ENCODE measurements around the gene FAM221B. TPM values are rescaled to one million over a fixed set of nuclear protein-coding genes. Genes with fewer than 3 reads are reported as not detected.

FAM221B gene
- total RNA-seq, 1 donor from 2014 or later, result 1.1 TPM

- Mint-ChIP-seq H3K4me1 (ENCODE audit: unreplicated experiment) (no peaks in the 10 kb centered on the region), H3K9me3 (no peaks in the 10 kb centered on the region), H3K4me3 (no peak overlapping the region), H3K36me3 (no peaks in the 10 kb centered on the region), H3K27me3 (no peaks in the 10 kb centered on the region), H3K27ac (no peak overlapping the region)
- no peak for DNase-seq (ENCODE audit: extremely low spot score, unreplicated experiment)
- TF ChIP-seq, protein P1, sequence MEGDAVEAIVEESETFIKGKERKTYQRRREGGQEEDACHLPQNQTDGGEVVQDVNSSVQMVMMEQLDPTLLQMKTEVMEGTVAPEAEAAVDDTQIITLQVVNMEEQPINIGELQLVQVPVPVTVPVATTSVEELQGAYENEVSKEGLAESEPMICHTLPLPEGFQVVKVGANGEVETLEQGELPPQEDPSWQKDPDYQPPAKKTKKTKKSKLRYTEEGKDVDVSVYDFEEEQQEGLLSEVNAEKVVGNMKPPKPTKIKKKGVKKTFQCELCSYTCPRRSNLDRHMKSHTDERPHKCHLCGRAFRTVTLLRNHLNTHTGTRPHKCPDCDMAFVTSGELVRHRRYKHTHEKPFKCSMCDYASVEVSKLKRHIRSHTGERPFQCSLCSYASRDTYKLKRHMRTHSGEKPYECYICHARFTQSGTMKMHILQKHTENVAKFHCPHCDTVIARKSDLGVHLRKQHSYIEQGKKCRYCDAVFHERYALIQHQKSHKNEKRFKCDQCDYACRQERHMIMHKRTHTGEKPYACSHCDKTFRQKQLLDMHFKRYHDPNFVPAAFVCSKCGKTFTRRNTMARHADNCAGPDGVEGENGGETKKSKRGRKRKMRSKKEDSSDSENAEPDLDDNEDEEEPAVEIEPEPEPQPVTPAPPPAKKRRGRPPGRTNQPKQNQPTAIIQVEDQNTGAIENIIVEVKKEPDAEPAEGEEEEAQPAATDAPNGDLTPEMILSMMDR (conservative IDR thresholded peaks at IDR 0.05), result no peak
These were observed 61.1 kb downstream of the FAM221B start for GRCh38 chr9:35767458-35767857.

DNA sequence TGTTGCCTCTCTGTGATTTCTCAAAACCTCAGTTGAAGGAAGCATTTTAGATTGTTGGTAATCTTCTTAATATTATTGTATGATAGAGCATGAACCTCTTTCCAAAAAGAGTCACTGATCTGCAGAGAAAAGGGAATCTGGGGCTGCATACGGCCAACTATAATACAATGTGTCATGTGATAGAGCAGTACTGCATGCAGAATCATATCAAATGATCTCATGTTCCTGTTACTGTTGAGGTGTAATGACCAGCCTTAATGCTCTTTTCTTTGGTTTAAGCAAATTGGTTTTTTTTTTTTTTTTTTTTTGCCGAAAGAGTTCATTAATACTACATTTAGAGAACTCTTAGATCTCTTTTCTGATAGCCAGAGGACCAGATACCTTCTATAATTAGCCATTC lies 61.5 kb downstream of the FAM221B start:
- Mint-ChIP-seq H3K27ac (no peak overlapping the region), H3K9me3 (no peaks in the 10 kb centered on the region), H3K36me3 (no peaks in the 10 kb centered on the region), H3K27me3 (no peaks in the 10 kb centered on the region), H3K4me3 (no peak overlapping the region), H3K4me1 (ENCODE audit: unreplicated experiment) (no peaks in the 10 kb centered on the region)
- no peak for DNase-seq (ENCODE audit: extremely low spot score, unreplicated experiment)
- TF ChIP-seq, protein P1 (conservative IDR thresholded peaks at IDR 0.05), result no peak

Other genes with a start within 250 kb of the FAM221B start
- gene TESK1, start 223.5 kb downstream of the FAM221B start, total RNA-seq (ENCODE audit: low replicate concordance), result 30.6 and 42.4 TPM in 2 replicates
- 1.5 and 2.8 TPM in 2 replicates for gene CD72, start 210.3 kb downstream of the FAM221B start, total RNA-seq (ENCODE audit: low replicate concordance)
- not detected in 2 replicates for gene SIT1, start 177.8 kb downstream of the FAM221B start, total RNA-seq (ENCODE audit: low replicate concordance)
- 16,039 and 18,328 TPM in 2 replicates for gene RMRP, start 170.7 kb downstream of the FAM221B start, total RNA-seq (ENCODE audit: low replicate concordance)
- 15.6 and 17.2 TPM in 2 replicates for gene CCDC107, start 170.4 kb downstream of the FAM221B start, total RNA-seq (ENCODE audit: low replicate concordance)
- gene ARHGEF39, start 163.5 kb downstream of the FAM221B start, total RNA-seq (ENCODE audit: low replicate concordance), result 7.1 and 14.2 TPM in 2 replicates
- 1.5 TPM in 1 of 2 replicates, not detected in the other for gene CA9, start 154.8 kb downstream of the FAM221B start, total RNA-seq (ENCODE audit: low replicate concordance)
- 17.7 and 241 TPM in 2 replicates for gene TPM2, start 138.8 kb downstream of the FAM221B start, total RNA-seq (ENCODE audit: low replicate concordance)
- 136 and 164 TPM in 2 replicates for gene TLN1, start 96.5 kb downstream of the FAM221B start, total RNA-seq (ENCODE audit: low replicate concordance)
- gene CREB3, start 96.1 kb downstream of the FAM221B start, total RNA-seq (ENCODE audit: low replicate concordance), result 29.1 and 36.4 TPM in 2 replicates
- gene GBA2, start 79.5 kb downstream of the FAM221B start, total RNA-seq (ENCODE audit: low replicate concordance), result 100 and 103 TPM in 2 replicates
- 35.0 and 35.7 TPM in 2 replicates for gene RGP1, start 79.4 kb downstream of the FAM221B start, total RNA-seq (ENCODE audit: low replicate concordance)
- gene MSMP, start 74.5 kb downstream of the FAM221B start, total RNA-seq (ENCODE audit: low replicate concordance), result not detected in 2 replicates
- gene NPR2, start 37.1 kb downstream of the FAM221B start, total RNA-seq (ENCODE audit: low replicate concordance), result 4.2 and 23.3 TPM in 2 replicates
- gene SPAG8, start 16.5 kb downstream of the FAM221B start, total RNA-seq (ENCODE audit: low replicate concordance), result 0.71 and 14.2 TPM in 2 replicates
- 41.7 and 51.1 TPM in 2 replicates for gene HINT2, start 13.7 kb downstream of the FAM221B start, total RNA-seq (ENCODE audit: low replicate concordance)
- 13.8 and 27.2 TPM in 2 replicates for gene TMEM8B, start 496 bp upstream of the FAM221B start, total RNA-seq (ENCODE audit: low replicate concordance)
- not detected in 2 replicates for gene OR13J1, start 41.7 kb upstream of the FAM221B start, total RNA-seq (ENCODE audit: low replicate concordance)
- gene HRCT1, start 77.5 kb upstream of the FAM221B start, total RNA-seq (ENCODE audit: low replicate concordance), result 0.40 TPM in 1 of 2 replicates, not detected in the other
- gene SPAAR, start 80.8 kb upstream of the FAM221B start, total RNA-seq (ENCODE audit: low replicate concordance), result not detected in 2 replicates
- gene OR2S2, start 129.4 kb upstream of the FAM221B start, total RNA-seq (ENCODE audit: low replicate concordance), result not detected in 2 replicates
- gene RECK, start 208.2 kb upstream of the FAM221B start, total RNA-seq (ENCODE audit: low replicate concordance), result 1.9 and 11.7 TPM in 2 replicates

Measured in type B pancreatic cell (in vitro differentiated cells).